ENCODE measurements around the gene CAMTA1.

DNA sequence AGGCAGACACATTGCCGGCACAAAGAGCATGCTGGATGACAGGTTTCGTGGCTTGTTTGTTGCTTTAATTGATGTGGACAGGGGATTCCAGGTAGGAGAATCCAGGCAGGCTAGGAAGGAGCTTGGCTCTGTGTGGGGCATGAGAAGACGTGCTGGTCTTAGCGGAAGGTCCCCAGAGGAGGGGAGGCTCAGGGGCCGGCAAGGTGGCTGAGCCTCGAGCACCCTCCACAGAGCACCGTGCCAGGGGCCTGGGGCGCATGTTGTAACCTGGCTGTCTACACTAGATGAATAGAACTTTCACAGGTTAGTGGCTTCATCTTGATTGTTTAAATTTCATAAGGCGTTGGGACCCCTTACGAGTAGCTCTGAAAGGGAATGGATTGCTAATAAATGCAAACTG is 223.1 kb downstream of the CAMTA1 start:
- TF ChIP-seq, protein P1, sequence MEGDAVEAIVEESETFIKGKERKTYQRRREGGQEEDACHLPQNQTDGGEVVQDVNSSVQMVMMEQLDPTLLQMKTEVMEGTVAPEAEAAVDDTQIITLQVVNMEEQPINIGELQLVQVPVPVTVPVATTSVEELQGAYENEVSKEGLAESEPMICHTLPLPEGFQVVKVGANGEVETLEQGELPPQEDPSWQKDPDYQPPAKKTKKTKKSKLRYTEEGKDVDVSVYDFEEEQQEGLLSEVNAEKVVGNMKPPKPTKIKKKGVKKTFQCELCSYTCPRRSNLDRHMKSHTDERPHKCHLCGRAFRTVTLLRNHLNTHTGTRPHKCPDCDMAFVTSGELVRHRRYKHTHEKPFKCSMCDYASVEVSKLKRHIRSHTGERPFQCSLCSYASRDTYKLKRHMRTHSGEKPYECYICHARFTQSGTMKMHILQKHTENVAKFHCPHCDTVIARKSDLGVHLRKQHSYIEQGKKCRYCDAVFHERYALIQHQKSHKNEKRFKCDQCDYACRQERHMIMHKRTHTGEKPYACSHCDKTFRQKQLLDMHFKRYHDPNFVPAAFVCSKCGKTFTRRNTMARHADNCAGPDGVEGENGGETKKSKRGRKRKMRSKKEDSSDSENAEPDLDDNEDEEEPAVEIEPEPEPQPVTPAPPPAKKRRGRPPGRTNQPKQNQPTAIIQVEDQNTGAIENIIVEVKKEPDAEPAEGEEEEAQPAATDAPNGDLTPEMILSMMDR (IDR thresholded peaks at IDR 0.05), result no peak
- no peak for TF ChIP-seq POLR2A (IDR thresholded peaks at IDR 0.05)
